HEK293 (cell line): Measurements from ENCODE around the gene CARM1.

Experiments
- GLIS1 ChIP-seq: fragments of 450-650 bp; formaldehyde crosslinking; IDR thresholded peaks from 2 replicates; pipeline ENCODE4 v1.5.1; 2016; ENCODE audit warnings: missing biosample characterization, missing genetic modification characterization
- HOXA7 ChIP-seq: sonication (generic); formaldehyde crosslinking; IDR thresholded peaks from 2 replicates; pipeline ENCODE4 v1.8.1; 2022; ENCODE audit warnings: missing genetic modification reagents, borderline replicate concordance
- KLF1 ChIP-seq: fragments of 450-650 bp; formaldehyde crosslinking; IDR thresholded peaks from 2 replicates; pipeline ENCODE4 v1.5.1; 2016; ENCODE audit warnings: missing biosample characterization, missing genetic modification characterization
- ZNF10 ChIP-seq: fragments of 450-650 bp; formaldehyde crosslinking; IDR thresholded peaks from 2 replicates; pipeline ENCODE4 v1.5.1; 2017; ENCODE audit warnings: missing biosample characterization, missing genetic modification characterization
- ZNF530 ChIP-seq: fragments of 450-650 bp; formaldehyde crosslinking; IDR thresholded peaks from 2 replicates; pipeline ENCODE4 v1.5.1; 2016; ENCODE audit warnings: low read depth, missing biosample characterization, missing genetic modification characterization
- ZNF555 ChIP-seq: fragments of 450-650 bp; formaldehyde crosslinking; conservative IDR thresholded peaks from 2 replicates; pipeline ENCODE4 v1.5.1; 2017; ENCODE audit warnings: missing biosample characterization, mild to moderate bottlenecking, missing genetic modification characterization, inconsistent platforms
- ZNF654 ChIP-seq: fragments of 450-650 bp; formaldehyde crosslinking; IDR thresholded peaks from 2 replicates; pipeline ENCODE4 v1.5.1; 2016; ENCODE audit warnings: low read depth, missing biosample characterization, missing genetic modification characterization
- ZNF677 ChIP-seq: fragments of 450-650 bp; IDR thresholded peaks from 2 replicates; pipeline ENCODE4 v1.5.0; 2018; ENCODE audit warnings: missing biosample characterization, mild to moderate bottlenecking, missing genetic modification characterization, moderate library complexity
- ZNF747 ChIP-seq: fragments of 450-650 bp; formaldehyde crosslinking; IDR thresholded peaks from 2 replicates; pipeline ENCODE4 v1.5.1; 2016; ENCODE audit warnings: missing biosample characterization, missing genetic modification characterization
- TF ChIP-seq, protein P1 (sequence below): fragments of 450-650 bp; formaldehyde crosslinking; IDR thresholded peaks from 2 replicates; pipeline ENCODE4 v1.5.1; 2016; ENCODE audit warnings: missing biosample characterization, missing genetic modification characterization
- TF ChIP-seq, protein P2 (sequence below): fragments of 450-650 bp; formaldehyde crosslinking; IDR thresholded peaks from 2 replicates; pipeline ENCODE4 v1.5.1; 2016; ENCODE audit warnings: missing biosample characterization, missing genetic modification characterization
- TF ChIP-seq, protein P3 (sequence below): fragments of 450-650 bp; formaldehyde crosslinking; IDR thresholded peaks from 2 replicates; pipeline ENCODE4 v1.5.1; 2016; ENCODE audit warnings: missing biosample characterization, missing genetic modification characterization
- TF ChIP-seq, protein P4 (sequence below): fragments of 450-650 bp; formaldehyde crosslinking; IDR thresholded peaks from 2 replicates; pipeline ENCODE4 v1.5.1; 2016; ENCODE audit warnings: missing biosample characterization, missing genetic modification characterization
- TF ChIP-seq, protein P5 (sequence below): fragments of 450-650 bp; formaldehyde crosslinking; conservative IDR thresholded peaks from 2 replicates; pipeline ENCODE4 v1.5.1; 2016; ENCODE audit warnings: low read depth, missing biosample characterization, missing genetic modification characterization

DNA sequence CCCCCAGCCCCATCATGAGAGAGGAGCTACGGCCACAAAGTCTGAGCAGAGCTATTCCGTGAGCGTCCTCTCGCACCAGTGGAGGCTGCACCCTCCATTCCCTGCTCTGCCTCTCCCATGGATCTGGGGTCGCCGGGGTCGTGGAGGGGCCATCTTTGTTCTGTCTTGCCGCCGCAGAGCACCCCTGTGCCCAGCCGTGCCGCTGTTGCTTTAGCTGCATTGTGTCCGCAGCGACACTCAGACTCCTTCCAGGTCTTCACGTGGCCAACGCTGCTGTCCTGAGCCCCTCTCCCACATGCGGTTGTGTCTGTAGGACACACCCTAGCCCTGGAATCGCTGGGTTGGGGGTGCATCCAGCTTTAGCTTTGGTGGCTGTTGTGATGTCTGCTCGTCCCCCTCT, 41.3 kb downstream of the CARM1 start:
- TF ChIP-seq ZNF747 (tag by site-specific recombination) (no peak), ZNF10 (tag by site-specific recombination) (no peak), KLF1 (tag by site-specific recombination) (no peak), HOXA7 (CRISPR knock-in tag) (no peak), ZNF530 (no peak), ZNF677 (tag by site-specific recombination) (no peak), GLIS1 (no peak), ZNF555 (tag by site-specific recombination) (no peak), ZNF654 (tag by site-specific recombination) (no peak)
- TF ChIP-seq, protein P1, sequence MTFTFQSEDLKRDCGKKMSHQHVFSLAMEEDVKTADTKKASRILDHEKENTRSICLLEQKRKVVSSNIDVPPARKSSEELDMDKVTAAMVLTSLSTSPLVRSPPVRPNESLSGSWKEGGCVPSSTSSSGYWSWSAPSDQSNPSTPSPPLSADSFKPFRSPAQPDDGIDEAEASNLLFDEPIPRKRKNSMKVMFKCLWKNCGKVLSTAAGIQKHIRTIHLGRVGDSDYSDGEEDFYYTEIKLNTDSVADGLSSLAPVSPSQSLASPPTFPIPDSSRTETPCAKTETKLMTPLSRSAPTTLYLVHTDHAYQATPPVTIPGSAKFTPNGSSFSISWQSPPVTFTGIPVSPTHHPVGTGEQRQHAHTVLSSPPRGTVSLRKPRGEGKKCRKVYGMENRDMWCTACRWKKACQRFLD, result no peak
- TF ChIP-seq, protein P2, sequence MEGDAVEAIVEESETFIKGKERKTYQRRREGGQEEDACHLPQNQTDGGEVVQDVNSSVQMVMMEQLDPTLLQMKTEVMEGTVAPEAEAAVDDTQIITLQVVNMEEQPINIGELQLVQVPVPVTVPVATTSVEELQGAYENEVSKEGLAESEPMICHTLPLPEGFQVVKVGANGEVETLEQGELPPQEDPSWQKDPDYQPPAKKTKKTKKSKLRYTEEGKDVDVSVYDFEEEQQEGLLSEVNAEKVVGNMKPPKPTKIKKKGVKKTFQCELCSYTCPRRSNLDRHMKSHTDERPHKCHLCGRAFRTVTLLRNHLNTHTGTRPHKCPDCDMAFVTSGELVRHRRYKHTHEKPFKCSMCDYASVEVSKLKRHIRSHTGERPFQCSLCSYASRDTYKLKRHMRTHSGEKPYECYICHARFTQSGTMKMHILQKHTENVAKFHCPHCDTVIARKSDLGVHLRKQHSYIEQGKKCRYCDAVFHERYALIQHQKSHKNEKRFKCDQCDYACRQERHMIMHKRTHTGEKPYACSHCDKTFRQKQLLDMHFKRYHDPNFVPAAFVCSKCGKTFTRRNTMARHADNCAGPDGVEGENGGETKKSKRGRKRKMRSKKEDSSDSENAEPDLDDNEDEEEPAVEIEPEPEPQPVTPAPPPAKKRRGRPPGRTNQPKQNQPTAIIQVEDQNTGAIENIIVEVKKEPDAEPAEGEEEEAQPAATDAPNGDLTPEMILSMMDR (tag by site-specific recombination), result no peak
- TF ChIP-seq, protein P3, sequence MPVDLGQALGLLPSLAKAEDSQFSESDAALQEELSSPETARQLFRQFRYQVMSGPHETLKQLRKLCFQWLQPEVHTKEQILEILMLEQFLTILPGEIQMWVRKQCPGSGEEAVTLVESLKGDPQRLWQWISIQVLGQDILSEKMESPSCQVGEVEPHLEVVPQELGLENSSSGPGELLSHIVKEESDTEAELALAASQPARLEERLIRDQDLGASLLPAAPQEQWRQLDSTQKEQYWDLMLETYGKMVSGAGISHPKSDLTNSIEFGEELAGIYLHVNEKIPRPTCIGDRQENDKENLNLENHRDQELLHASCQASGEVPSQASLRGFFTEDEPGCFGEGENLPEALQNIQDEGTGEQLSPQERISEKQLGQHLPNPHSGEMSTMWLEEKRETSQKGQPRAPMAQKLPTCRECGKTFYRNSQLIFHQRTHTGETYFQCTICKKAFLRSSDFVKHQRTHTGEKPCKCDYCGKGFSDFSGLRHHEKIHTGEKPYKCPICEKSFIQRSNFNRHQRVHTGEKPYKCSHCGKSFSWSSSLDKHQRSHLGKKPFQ (tag by site-specific recombination), result no peak
- TF ChIP-seq, protein P4, sequence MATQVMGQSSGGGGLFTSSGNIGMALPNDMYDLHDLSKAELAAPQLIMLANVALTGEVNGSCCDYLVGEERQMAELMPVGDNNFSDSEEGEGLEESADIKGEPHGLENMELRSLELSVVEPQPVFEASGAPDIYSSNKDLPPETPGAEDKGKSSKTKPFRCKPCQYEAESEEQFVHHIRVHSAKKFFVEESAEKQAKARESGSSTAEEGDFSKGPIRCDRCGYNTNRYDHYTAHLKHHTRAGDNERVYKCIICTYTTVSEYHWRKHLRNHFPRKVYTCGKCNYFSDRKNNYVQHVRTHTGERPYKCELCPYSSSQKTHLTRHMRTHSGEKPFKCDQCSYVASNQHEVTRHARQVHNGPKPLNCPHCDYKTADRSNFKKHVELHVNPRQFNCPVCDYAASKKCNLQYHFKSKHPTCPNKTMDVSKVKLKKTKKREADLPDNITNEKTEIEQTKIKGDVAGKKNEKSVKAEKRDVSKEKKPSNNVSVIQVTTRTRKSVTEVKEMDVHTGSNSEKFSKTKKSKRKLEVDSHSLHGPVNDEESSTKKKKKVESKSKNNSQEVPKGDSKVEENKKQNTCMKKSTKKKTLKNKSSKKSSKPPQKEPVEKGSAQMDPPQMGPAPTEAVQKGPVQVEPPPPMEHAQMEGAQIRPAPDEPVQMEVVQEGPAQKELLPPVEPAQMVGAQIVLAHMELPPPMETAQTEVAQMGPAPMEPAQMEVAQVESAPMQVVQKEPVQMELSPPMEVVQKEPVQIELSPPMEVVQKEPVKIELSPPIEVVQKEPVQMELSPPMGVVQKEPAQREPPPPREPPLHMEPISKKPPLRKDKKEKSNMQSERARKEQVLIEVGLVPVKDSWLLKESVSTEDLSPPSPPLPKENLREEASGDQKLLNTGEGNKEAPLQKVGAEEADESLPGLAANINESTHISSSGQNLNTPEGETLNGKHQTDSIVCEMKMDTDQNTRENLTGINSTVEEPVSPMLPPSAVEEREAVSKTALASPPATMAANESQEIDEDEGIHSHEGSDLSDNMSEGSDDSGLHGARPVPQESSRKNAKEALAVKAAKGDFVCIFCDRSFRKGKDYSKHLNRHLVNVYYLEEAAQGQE, result no peak
- TF ChIP-seq, protein P5, sequence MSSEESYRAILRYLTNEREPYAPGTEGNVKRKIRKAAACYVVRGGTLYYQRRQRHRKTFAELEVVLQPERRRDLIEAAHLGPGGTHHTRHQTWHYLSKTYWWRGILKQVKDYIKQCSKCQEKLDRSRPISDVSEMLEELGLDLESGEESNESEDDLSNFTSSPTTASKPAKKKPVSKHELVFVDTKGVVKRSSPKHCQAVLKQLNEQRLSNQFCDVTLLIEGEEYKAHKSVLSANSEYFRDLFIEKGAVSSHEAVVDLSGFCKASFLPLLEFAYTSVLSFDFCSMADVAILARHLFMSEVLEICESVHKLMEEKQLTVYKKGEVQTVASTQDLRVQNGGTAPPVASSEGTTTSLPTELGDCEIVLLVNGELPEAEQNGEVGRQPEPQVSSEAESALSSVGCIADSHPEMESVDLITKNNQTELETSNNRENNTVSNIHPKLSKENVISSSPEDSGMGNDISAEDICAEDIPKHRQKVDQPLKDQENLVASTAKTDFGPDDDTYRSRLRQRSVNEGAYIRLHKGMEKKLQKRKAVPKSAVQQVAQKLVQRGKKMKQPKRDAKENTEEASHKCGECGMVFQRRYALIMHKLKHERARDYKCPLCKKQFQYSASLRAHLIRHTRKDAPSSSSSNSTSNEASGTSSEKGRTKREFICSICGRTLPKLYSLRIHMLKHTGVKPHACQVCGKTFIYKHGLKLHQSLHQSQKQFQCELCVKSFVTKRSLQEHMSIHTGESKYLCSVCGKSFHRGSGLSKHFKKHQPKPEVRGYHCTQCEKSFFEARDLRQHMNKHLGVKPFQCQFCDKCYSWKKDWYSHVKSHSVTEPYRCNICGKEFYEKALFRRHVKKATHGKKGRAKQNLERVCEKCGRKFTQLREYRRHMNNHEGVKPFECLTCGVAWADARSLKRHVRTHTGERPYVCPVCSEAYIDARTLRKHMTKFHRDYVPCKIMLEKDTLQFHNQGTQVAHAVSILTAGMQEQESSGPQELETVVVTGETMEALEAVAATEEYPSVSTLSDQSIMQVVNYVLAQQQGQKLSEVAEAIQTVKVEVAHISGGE, result no peak
